GM18907 (cell line): ENCODE measurements around the gene ITFG1.
A peak's percentile ranks its signal among the peaks of the same experiment; 100 is the strongest.
"Not testable (repeated sequence)": the region's sequence is repeated elsewhere in the genome, so short reads cannot be mapped to it uniquely, and the experiment has no call there.

Source experiments
- ATAC-seq: cut with Tn5 transposase; IDR thresholded peaks from one replicate; pipeline ENCODE4 v1.9.1; 2021; ENCODE audit warnings: mild to moderate bottlenecking, moderate library complexity; ENCODE audit not compliant: unreplicated experiment

Gene ITFG1

GRCh38 chr16:47161464-47161863, 299.4 kb downstream of the ITFG1 start:
- ATAC-seq: no peak

- ATAC-seq: no peak
Measured at GRCh38 chr16:47160422-47160821, 300.4 kb downstream of the ITFG1 start.

GRCh38 chr16:47158992-47159391, 301.9 kb downstream of the ITFG1 start:
- ATAC-seq: no peak

GRCh38 chr16:47156680-47157215, 304.1 kb downstream of the ITFG1 start:
- no peak for ATAC-seq

GRCh38 chr16:47152501-47152900, 308.4 kb downstream of the ITFG1 start:
- ATAC-seq: not testable (repeated sequence)

- no peak for ATAC-seq
Measured at GRCh38 chr16:47150067-47150466, 310.8 kb downstream of the ITFG1 start.

GRCh38 chr16:47144559-47144877, 316.3 kb downstream of the ITFG1 start:
- no peak for ATAC-seq

GRCh38 chr16:47143677-47144558, 316.9 kb downstream of the ITFG1 start, which contains the start of gene NETO2:
TSS of gene NETO2 (minus strand) at chr16:47143945. CDS start at chr16:47143612, 333 bp downstream.
- peak; percentile 62 for ATAC-seq

GRCh38 chr16:47142821-47143676, 317.8 kb downstream of the ITFG1 start:
- ATAC-seq: peak; percentile 68

- no peak for ATAC-seq
Measured at GRCh38 chr16:47142486-47142820, 318.4 kb downstream of the ITFG1 start.

GRCh38 chr16:47141773-47142485, 318.9 kb downstream of the ITFG1 start:
- peak; percentile 54 for ATAC-seq

- no peak for ATAC-seq
Measured at GRCh38 chr16:47140686-47141085, 320.2 kb downstream of the ITFG1 start.

GRCh38 chr16:47139561-47140185, 321.2 kb downstream of the ITFG1 start:
- no peak for ATAC-seq

- not testable (repeated sequence) for ATAC-seq
Measured at GRCh38 chr16:47137925-47138324, 322.9 kb downstream of the ITFG1 start.

- no peak for ATAC-seq
Measured at GRCh38 chr16:47136099-47136842, 324.6 kb downstream of the ITFG1 start.

- ATAC-seq: no peak
Measured at GRCh38 chr16:47134550-47134949, 326.3 kb downstream of the ITFG1 start.

- no peak for ATAC-seq
Measured at GRCh38 chr16:47132308-47132707, 328.6 kb downstream of the ITFG1 start.

GRCh38 chr16:47129755-47130435, 331.0 kb downstream of the ITFG1 start:
- no peak for ATAC-seq

GRCh38 chr16:47127541-47127940, 333.3 kb downstream of the ITFG1 start:
- no peak for ATAC-seq
